A673 (cell line): Measurements from ENCODE around the gene PID1.

ENCODE experiments used
- EZH2 ChIP-seq: fragments of 200-600 bp; sonication (generic); IDR thresholded peaks from 2 replicates; pipeline ENCODE4 v1.6.1; 2017; ENCODE audit warnings: borderline replicate concordance, low read depth, mild to moderate bottlenecking, mixed read lengths, antibody characterized with exemption, low read length; ENCODE audit not compliant: poor library complexity, severe bottlenecking
- TF ChIP-seq, protein P1 (sequence below): fragments of 300-800, 200-600 bp; sonication (generic); conservative IDR thresholded peaks from 2 replicates; pipeline ENCODE4 v1.5.1; 2017; ENCODE audit warnings: low read depth, mild to moderate bottlenecking, antibody characterized with exemption, low read length, moderate library complexity, mixed read lengths

DNA sequence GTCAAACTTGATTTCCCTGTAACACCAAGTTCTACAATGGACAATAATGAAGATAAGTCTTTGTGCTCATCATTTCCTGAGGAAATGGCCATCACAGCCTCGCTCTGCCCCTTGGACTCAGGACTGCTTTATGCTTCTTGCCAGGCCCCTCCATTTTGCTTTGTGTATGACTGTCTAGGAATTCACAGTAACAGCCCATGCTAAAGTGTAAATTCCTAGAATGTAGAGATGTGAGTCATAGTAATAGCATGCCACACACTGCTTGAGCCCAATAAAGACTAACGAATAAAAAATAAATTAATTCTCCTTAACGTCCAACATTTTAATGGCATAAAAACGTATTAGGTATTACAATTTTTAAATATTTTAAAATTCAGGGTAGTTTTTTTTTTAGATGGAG, 226.5 kb downstream of the PID1 start:
- TF ChIP-seq, protein P1, sequence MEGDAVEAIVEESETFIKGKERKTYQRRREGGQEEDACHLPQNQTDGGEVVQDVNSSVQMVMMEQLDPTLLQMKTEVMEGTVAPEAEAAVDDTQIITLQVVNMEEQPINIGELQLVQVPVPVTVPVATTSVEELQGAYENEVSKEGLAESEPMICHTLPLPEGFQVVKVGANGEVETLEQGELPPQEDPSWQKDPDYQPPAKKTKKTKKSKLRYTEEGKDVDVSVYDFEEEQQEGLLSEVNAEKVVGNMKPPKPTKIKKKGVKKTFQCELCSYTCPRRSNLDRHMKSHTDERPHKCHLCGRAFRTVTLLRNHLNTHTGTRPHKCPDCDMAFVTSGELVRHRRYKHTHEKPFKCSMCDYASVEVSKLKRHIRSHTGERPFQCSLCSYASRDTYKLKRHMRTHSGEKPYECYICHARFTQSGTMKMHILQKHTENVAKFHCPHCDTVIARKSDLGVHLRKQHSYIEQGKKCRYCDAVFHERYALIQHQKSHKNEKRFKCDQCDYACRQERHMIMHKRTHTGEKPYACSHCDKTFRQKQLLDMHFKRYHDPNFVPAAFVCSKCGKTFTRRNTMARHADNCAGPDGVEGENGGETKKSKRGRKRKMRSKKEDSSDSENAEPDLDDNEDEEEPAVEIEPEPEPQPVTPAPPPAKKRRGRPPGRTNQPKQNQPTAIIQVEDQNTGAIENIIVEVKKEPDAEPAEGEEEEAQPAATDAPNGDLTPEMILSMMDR = no peak
- no peak for TF ChIP-seq EZH2
